ENCODE measurements around the gene COA8. TPM values are rescaled to one million over a fixed set of nuclear protein-coding genes. Genes with fewer than 3 reads are reported as not detected.

The COA8 gene
- total and polyA plus RNA-seq, 2 of the 8 experiments (the other 6 are each of a cell fraction or from before 2014, with no cell fraction given) = 7.1 to 35.5 TPM

DNA sequence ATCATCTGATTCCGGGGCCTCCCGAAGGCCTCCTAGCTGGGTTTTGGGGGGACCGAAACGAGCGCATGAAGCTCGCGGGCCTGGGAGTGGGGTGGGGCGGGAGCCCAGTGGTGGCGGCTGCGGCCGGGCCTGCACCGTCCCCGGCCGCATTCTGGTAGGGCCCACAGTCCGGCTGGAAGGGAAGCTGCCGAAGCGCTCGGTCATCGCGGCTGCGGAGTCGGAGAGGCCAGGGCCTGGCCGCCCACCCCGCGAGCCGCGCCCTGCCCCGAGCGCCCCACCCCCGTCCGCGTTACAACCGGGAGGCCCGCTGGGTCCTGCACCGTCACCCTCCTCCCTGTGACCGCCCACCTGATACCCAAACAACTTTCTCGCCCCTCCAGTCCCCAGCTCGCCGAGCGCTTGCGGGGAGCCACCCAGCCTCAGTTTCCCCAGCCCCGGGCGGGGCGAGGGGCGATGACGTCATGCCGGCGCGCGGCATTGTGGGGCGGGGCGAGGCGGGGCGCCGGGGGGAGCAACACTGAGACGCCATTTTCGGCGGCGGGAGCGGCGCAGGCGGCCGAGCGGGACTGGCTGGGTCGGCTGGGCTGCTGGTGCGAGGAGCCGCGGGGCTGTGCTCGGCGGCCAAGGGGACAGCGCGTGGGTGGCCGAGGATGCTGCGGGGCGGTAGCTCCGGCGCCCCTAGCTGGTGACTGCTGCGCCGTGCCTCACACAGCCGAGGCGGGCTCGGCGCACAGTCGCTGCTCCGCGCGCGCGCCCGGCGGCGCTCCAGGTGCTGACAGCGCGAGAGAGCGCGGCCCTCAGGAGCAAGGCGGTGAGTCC lies 66.1 kb downstream of the COA8 start, which contains the start of gene KLC1 (continued):
- TF ChIP-seq SUZ12 (IDR thresholded peaks at IDR 0.05; ENCODE audit: low read length) (no peak), CBX5 (IDR thresholded peaks at IDR 0.05; ENCODE audit: low read depth, low read length) (no peak), EGR1 (IDR thresholded peaks at IDR 0.05; ENCODE audit: borderline replicate concordance, low read depth, low read length) (no peak), EP300 (IDR thresholded peaks at IDR 0.05; ENCODE audit: borderline replicate concordance in 1 of 2, low read depth in 2 of 2, low read length in 2 of 2) (no peak), HDAC6 (IDR thresholded peaks at IDR 0.05; ENCODE audit: low read depth, low read length) (no peak), POLR2AphosphoS5 (IDR thresholded peaks at IDR 0.05; ENCODE audit: low read depth, low read length) (peak; percentile 88), SAP30 (IDR thresholded peaks at IDR 0.05; ENCODE audit: insufficient read depth, insufficient replicate concordance, low read length) (no peak), SIRT6 (IDR thresholded peaks at IDR 0.05; ENCODE audit: low read length) (no peak), RXRA (IDR thresholded peaks at IDR 0.05; ENCODE audit: insufficient read depth, low read depth, low read length) (no peak), EZH2 (IDR thresholded peaks at IDR 0.05; ENCODE audit: low read depth, low read length, severe bottlenecking) (no peak), POLR2A (IDR thresholded peaks at IDR 0.05; ENCODE audit: control extremely low read depth in 1 of 2, low read depth in 2 of 2, low read length in 2 of 2) (peak; percentile 72 to 83), TAF1 (IDR thresholded peaks at IDR 0.05; ENCODE audit: low read depth, low read length) (peak; percentile 76)
- TF ChIP-seq, protein P1, sequence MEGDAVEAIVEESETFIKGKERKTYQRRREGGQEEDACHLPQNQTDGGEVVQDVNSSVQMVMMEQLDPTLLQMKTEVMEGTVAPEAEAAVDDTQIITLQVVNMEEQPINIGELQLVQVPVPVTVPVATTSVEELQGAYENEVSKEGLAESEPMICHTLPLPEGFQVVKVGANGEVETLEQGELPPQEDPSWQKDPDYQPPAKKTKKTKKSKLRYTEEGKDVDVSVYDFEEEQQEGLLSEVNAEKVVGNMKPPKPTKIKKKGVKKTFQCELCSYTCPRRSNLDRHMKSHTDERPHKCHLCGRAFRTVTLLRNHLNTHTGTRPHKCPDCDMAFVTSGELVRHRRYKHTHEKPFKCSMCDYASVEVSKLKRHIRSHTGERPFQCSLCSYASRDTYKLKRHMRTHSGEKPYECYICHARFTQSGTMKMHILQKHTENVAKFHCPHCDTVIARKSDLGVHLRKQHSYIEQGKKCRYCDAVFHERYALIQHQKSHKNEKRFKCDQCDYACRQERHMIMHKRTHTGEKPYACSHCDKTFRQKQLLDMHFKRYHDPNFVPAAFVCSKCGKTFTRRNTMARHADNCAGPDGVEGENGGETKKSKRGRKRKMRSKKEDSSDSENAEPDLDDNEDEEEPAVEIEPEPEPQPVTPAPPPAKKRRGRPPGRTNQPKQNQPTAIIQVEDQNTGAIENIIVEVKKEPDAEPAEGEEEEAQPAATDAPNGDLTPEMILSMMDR (IDR thresholded peaks at IDR 0.05; ENCODE audit: control extremely low read depth in 1 of 3, insufficient read depth in 1 of 3, low read depth in 1 of 3, low read length in 3 of 3) = no peak
- TF ChIP-seq, protein P2, sequence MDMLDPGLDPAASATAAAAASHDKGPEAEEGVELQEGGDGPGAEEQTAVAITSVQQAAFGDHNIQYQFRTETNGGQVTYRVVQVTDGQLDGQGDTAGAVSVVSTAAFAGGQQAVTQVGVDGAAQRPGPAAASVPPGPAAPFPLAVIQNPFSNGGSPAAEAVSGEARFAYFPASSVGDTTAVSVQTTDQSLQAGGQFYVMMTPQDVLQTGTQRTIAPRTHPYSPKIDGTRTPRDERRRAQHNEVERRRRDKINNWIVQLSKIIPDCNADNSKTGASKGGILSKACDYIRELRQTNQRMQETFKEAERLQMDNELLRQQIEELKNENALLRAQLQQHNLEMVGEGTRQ (IDR thresholded peaks at IDR 0.05; ENCODE audit: low read length) = no peak

Measured in H1 (cell line).